Vagina (tissue), 2 donors: Measurements from ENCODE around the gene COTL1. TPM values are rescaled to one million over a fixed set of nuclear protein-coding genes. Genes with fewer than 3 reads are reported as not detected.
A peak's percentile ranks its signal among the peaks of the same experiment; 100 is the strongest.
"Not testable (repeated sequence)": the region's sequence is repeated elsewhere in the genome, so short reads cannot be mapped to it uniquely, and the experiment has no call there.

Experiments
- DNase-seq, 2 donors: peaks; one replicate each; pipeline ENCODE4 v3.0.0-alpha.2; 2017; ENCODE audit errors: extremely low spot score in 2 of 2
- H3K27ac ChIP-seq: fragments of 200-600 bp; sonication (generic); one replicate; pipeline ENCODE4 v1.5.1; 2019
- H3K27me3 ChIP-seq: fragments of 200-600 bp; sonication (generic); one replicate; pipeline ENCODE4 v1.5.1; 2019
- H3K36me3 ChIP-seq, 2 donors: fragments of 200-600 bp; sonication (generic); one replicate each; pipeline ENCODE4 v1.5.1; 2017 to 2019
- H3K4me1 ChIP-seq: fragments of 200-600 bp; sonication (generic); one replicate; pipeline ENCODE4 v1.5.1; 2019
- H3K4me3 ChIP-seq, 2 donors: fragments of 200-600 bp; sonication (generic); 1 replicate in 1 of 2; 2 replicates in 1 of 2; pipeline ENCODE4 v1.5.1; 2016 to 2019
- H3K9me3 ChIP-seq: fragments of 200-600 bp; sonication (generic); one replicate; pipeline ENCODE4 v1.5.1; 2019
- POLR2A ChIP-seq, 2 donors: fragments of 450-650 bp; IDR thresholded peaks; one replicate each; pipeline ENCODE4 v1.6.1; 2017; ENCODE audit warnings: antibody characterized with exemption in 2 of 2, mild to moderate bottlenecking in 2 of 2, moderate library complexity in 2 of 2
- POLR2AphosphoS5 ChIP-seq, 2 donors: sonication (generic); formaldehyde crosslinking; IDR thresholded peaks; one replicate each; pipeline ENCODE4 v1.9.0; 2017; ENCODE audit warnings: antibody characterized with exemption in 2 of 2, mild to moderate bottlenecking in 2 of 2, low read depth in 1 of 2; ENCODE audit not compliant: insufficient read depth in 1 of 2
- intact Hi-C: fragments of 100-400 bp; cut with DNase I; formaldehyde crosslinking; loops from one replicate; pipeline ENCODE4 v1.15.1; 2023
- total RNA-seq: library from RNA; depleted of rRNA; stranded (reverse); fragments of >200 nt; gene quantifications from one replicate; pipeline ENCODE4 v1.2.3, GENCODE V29; 2016
- TF ChIP-seq, protein P1 (sequence below), 3 experiments: fragments of 450-650 bp in 2 of 3; fragments of 200-600 bp in 1 of 3; sonication (generic) in 1 of 3; IDR thresholded peaks; one replicate each; pipeline ENCODE4 v1.5.1; 2017 to 2019; ENCODE audit warnings: antibody characterized with exemption in 3 of 3, mild to moderate bottlenecking in 2 of 3, moderate library complexity in 2 of 3

Gene COTL1
- total RNA-seq, 1 donor from 2014 or later = 67.8 TPM

DNA sequence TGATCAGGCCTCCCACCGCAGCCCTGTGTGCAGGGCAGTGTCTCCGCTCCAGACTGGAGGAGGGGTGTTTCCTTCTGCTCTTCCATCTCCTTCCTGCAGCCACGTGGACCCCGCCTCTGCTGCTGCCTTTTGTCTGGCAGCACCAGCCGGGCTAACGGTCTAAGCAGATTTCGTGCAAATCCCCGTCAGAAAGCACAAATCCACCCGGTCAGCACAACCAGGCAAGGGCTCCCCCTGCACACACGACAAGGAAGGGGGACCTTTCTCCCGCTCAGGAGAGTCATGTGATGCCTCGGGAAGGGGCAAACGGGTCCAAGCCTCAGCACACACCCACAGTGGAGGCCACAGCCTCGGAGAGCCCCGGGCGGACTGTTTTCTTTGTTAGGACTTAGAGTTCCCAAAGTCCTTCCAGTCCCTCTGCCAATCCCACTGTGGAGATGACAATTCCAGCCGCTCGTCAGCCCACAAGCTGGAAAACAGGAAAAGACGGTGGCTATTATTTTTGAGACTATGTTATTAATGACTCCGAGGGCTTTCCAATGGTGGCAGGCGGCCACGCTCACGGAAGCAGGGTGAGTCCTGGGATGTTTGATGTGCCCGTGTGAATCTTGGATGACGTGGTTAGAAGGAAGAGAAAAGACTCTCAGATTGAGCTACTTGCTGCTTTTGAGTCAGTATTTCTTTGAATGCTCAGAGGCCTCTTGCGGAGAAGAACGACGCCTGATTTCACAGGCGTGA, 90.9 kb downstream of the COTL1 start:
- no peak for DNase-seq
- Histone ChIP-seq H3K4me1 (peaks cover 33% of the 10 kb centered on the region), H3K36me3 (no peaks in the 10 kb centered on the region), H3K27ac (peak overlapping the region; percentile 69), H3K4me3 (peak overlapping the region in 1 of 2 donors; percentile 20), H3K27me3 (no peaks in the 10 kb centered on the region), H3K9me3 (no peaks in the 10 kb centered on the region)
- TF ChIP-seq POLR2A (IDR thresholded peaks at IDR 0.05) (no peak), POLR2AphosphoS5 (IDR thresholded peaks at IDR 0.05; ENCODE audit: insufficient read depth in 1 of 2, low read depth in 1 of 2) (peak; percentile 27 to 69)
- intact Hi-C loops = no loop called here

GRCh38 chr16:84524941-84525581, 92.8 kb downstream of the COTL1 start:
- H3K4me1 ChIP-seq = peaks cover 23% of the 10 kb centered on the region
- H3K27me3 ChIP-seq, intact Hi-C loops, H3K27ac ChIP-seq, DNase-seq, H3K4me3 ChIP-seq, H3K36me3 ChIP-seq, H3K9me3 ChIP-seq: not testable (repeated sequence)

DNA sequence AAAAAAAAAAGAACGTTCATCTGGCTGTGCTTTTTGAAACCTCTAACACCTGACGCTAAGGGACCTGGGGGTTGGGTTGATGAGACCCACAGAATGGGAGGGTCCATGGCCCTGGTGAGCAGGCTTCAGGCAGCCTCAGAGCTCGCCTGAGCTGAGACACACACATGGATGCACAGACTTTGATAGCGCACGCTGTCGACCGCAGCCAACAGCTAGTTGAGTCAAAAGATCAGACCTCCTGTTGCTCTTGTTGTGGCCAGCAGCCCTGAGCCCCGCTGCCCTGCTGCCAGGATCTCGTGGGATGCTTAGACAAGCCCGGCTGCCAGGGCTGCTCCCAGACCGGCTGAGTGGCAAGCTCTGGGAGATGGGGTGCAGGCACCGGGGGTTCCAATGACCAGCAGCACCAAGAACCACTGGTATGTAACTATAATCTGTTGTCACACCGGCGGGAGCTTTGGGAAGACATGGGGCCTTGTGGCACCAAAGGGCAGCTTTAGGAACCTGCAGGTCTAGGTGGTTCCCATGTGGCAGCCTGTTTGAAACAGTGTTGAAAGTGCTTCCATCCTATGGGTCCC, 93.4 kb downstream of the COTL1 start:
- Histone ChIP-seq H3K9me3 (no peaks in the 10 kb centered on the region), H3K4me1 (peaks cover 23% of the 10 kb centered on the region), H3K27me3 (no peaks in the 10 kb centered on the region), H3K27ac (no peak overlapping the region), H3K4me3 (no peak overlapping the region), H3K36me3 (no peaks in the 10 kb centered on the region)
- intact Hi-C loops = no loop called here
- no peak for DNase-seq
- no peak for TF ChIP-seq POLR2A (IDR thresholded peaks at IDR 0.05)
- TF ChIP-seq, protein P1, sequence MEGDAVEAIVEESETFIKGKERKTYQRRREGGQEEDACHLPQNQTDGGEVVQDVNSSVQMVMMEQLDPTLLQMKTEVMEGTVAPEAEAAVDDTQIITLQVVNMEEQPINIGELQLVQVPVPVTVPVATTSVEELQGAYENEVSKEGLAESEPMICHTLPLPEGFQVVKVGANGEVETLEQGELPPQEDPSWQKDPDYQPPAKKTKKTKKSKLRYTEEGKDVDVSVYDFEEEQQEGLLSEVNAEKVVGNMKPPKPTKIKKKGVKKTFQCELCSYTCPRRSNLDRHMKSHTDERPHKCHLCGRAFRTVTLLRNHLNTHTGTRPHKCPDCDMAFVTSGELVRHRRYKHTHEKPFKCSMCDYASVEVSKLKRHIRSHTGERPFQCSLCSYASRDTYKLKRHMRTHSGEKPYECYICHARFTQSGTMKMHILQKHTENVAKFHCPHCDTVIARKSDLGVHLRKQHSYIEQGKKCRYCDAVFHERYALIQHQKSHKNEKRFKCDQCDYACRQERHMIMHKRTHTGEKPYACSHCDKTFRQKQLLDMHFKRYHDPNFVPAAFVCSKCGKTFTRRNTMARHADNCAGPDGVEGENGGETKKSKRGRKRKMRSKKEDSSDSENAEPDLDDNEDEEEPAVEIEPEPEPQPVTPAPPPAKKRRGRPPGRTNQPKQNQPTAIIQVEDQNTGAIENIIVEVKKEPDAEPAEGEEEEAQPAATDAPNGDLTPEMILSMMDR (IDR thresholded peaks at IDR 0.05) = no peak
- no peak for TF ChIP-seq POLR2AphosphoS5 (IDR thresholded peaks at IDR 0.05; ENCODE audit: insufficient read depth in 1 of 2, low read depth in 1 of 2)

GRCh38 chr16:84521497-84521770, 96.4 kb downstream of the COTL1 start:
- H3K9me3 ChIP-seq = no peaks in the 10 kb centered on the region
- no peaks in the 10 kb centered on the region for H3K27me3 ChIP-seq
- H3K27ac ChIP-seq = no peak overlapping the region
- H3K36me3 ChIP-seq = no peaks in the 10 kb centered on the region
- H3K4me1 ChIP-seq = peaks cover 2% of the 10 kb centered on the region
- TF ChIP-seq, protein P1 (IDR thresholded peaks at IDR 0.05) = no peak
- no peak for TF ChIP-seq POLR2A (IDR thresholded peaks at IDR 0.05)
- no peak for TF ChIP-seq POLR2AphosphoS5 (IDR thresholded peaks at IDR 0.05; ENCODE audit: insufficient read depth in 1 of 2, low read depth in 1 of 2)
- no peak overlapping the region for H3K4me3 ChIP-seq
- DNase-seq = no peak
- intact Hi-C loops = no loop called here

DNA sequence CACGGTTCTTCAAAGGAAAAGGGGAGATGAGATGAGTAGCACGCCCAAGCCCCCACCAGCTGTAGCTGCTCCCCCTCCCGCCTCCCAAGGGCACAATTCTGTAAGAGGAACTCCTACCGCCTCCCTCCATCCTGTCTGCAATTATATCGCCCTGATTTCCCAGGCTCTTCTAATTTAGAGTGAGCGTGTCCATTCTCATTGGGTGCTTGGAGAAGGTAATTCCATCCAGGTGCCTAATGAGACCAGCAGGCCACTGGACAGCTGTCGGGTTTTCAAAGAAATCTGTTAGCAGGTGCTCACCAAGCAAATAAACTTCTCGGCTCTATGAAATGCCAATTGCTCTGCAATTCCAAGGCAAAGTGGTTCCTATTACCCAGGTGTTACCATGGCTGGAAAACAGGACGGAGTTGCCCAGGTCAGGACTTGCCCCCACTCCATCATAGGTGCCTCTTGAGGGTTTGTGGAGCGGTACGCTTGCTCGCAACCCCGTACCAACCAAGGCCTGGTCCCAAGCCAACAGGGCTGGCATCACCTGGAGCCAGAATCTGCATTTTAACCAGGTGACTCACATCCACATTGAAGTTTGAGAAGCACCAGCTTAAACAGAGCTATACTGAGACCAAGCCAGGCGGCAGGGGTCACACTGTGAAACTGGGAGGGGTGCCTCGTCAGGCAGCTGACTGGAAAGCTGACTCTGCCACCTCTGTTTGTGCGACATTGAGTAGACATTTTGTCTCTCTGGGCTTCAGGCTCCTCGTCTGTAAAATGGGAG, 97.0 kb downstream of the COTL1 start:
- H3K36me3 ChIP-seq = no peaks in the 10 kb centered on the region
- intact Hi-C loops = no loop called here
- H3K27ac ChIP-seq = no peak overlapping the region
- TF ChIP-seq POLR2AphosphoS5 (IDR thresholded peaks at IDR 0.05; ENCODE audit: insufficient read depth in 1 of 2, low read depth in 1 of 2) = no peak
- no peak for TF ChIP-seq POLR2A (IDR thresholded peaks at IDR 0.05)
- TF ChIP-seq, protein P1 (IDR thresholded peaks at IDR 0.05) = no peak
- H3K4me3 ChIP-seq = no peak overlapping the region
- no peaks in the 10 kb centered on the region for H3K27me3 ChIP-seq
- H3K4me1 ChIP-seq = no peaks in the 10 kb centered on the region
- no peak for DNase-seq
- H3K9me3 ChIP-seq = no peaks in the 10 kb centered on the region
